HEK293 (cell line): Measurements from ENCODE around the gene AMZ1.

Source experiments
- CTCF ChIA-PET: fragments of 350-600 bp; formaldehyde crosslinking; extraction: SDS; loops from one replicate; lab custom pipeline; 2021; ENCODE audit warnings: antibody characterized with exemption; lab: Yijun Ruan, JAX
- POLR2A ChIA-PET: fragments of 300-600 bp; formaldehyde crosslinking; extraction: SDS; loops from one replicate; lab custom pipeline; 2020; ENCODE audit warnings: antibody characterized with exemption, inconsistent platforms; lab: Yijun Ruan, JAX
- H3K27ac ChIP-seq: fragments of 200-500 bp; sonication (Bioruptor generic); 2 replicates; pipeline ENCODE4 v1.5.1; 2014; ENCODE audit warnings: low read depth, low read length, control low read depth, inconsistent platforms; ENCODE audit errors: extremely low read depth
- H3K36me3 ChIP-seq, 2 experiments: fragments of 200-500 bp in 1 of 2; sonication (Bioruptor generic) in 1 of 2; 1 replicate in 1 of 2; 2 replicates in 1 of 2; pipeline ENCODE4 v1.5.1; 2014 to 2017; ENCODE audit warnings: inconsistent platforms in 2 of 2, low read length in 2 of 2; ENCODE audit not compliant: control insufficient read depth in 2 of 2, insufficient read depth in 1 of 2
- H3K4me1 ChIP-seq: fragments of 200-500 bp; sonication (Bioruptor generic); 2 replicates; pipeline ENCODE4 v1.5.1; 2014; ENCODE audit warnings: mild to moderate bottlenecking, low read length, inconsistent platforms; ENCODE audit not compliant: control insufficient read depth, insufficient read depth
- H3K4me3 ChIP-seq: 2 replicates; pipeline ENCODE4 v1.5.1; 2011; ENCODE audit warnings: low read depth, mild to moderate bottlenecking, control low read depth, low read length, moderate library complexity
- H3K9me3 ChIP-seq: fragments of 200-500 bp; sonication (Bioruptor generic); 2 replicates; pipeline ENCODE4 v1.5.1; 2014; ENCODE audit warnings: low read depth, low read length, inconsistent platforms; ENCODE audit not compliant: control insufficient read depth, insufficient read depth
- EGR2 ChIP-seq: fragments of 450-650 bp; formaldehyde crosslinking; IDR thresholded peaks from 2 replicates; pipeline ENCODE4 v1.5.1; 2016; ENCODE audit warnings: low read depth, missing biosample characterization, missing genetic modification characterization
- KLF8 ChIP-seq: fragments of 450-650 bp; formaldehyde crosslinking; IDR thresholded peaks from 2 replicates; pipeline ENCODE4 v1.5.1; 2016; ENCODE audit warnings: missing biosample characterization, missing genetic modification characterization
- SCRT1 ChIP-seq: fragments of 450-650 bp; formaldehyde crosslinking; IDR thresholded peaks from 2 replicates; pipeline ENCODE4 v1.5.1; 2016; ENCODE audit warnings: missing biosample characterization, missing genetic modification characterization, borderline replicate concordance
- TRIM28 ChIP-seq: IDR thresholded peaks from 2 replicates; pipeline ENCODE4 v1.6.1; 2011; ENCODE audit warnings: low read length, control low read depth, borderline replicate concordance
- ZBTB48 ChIP-seq: fragments of 450-650 bp; formaldehyde crosslinking; IDR thresholded peaks from 2 replicates; pipeline ENCODE4 v1.5.1; 2016; ENCODE audit warnings: missing biosample characterization, missing genetic modification characterization
- ZIC2 ChIP-seq: fragments of 450-650 bp; formaldehyde crosslinking; IDR thresholded peaks from 2 replicates; pipeline ENCODE4 v1.5.1; 2016; ENCODE audit warnings: missing biosample characterization, missing genetic modification characterization
- ZNF184 ChIP-seq: fragments of 450-650 bp; IDR thresholded peaks from 2 replicates; pipeline ENCODE4 v1.5.1; 2018; ENCODE audit warnings: missing biosample characterization, mild to moderate bottlenecking, missing genetic modification characterization
- ZNF24 ChIP-seq: fragments of 450-650 bp; formaldehyde crosslinking; IDR thresholded peaks from 2 replicates; pipeline ENCODE4 v1.5.1; 2016; ENCODE audit warnings: missing biosample characterization, missing genetic modification characterization
- ZNF26 ChIP-seq: fragments of 450-650 bp; formaldehyde crosslinking; IDR thresholded peaks from 2 replicates; pipeline ENCODE4 v1.5.1; 2016; ENCODE audit warnings: missing biosample characterization, missing genetic modification characterization
- ZNF324 ChIP-seq: fragments of 450-650 bp; formaldehyde crosslinking; IDR thresholded peaks from 2 replicates; pipeline ENCODE4 v1.5.1; 2016; ENCODE audit warnings: missing biosample characterization, missing genetic modification characterization
- ZNF394 ChIP-seq: fragments of 450-650 bp; formaldehyde crosslinking; IDR thresholded peaks from 2 replicates; pipeline ENCODE4 v1.5.1; 2016; ENCODE audit warnings: missing biosample characterization, missing genetic modification characterization, mild to moderate bottlenecking, moderate library complexity, borderline replicate concordance
- ZNF629 ChIP-seq: fragments of 450-650 bp; formaldehyde crosslinking; IDR thresholded peaks from 2 replicates; pipeline ENCODE4 v1.5.1; 2017; ENCODE audit warnings: missing biosample characterization, missing genetic modification characterization
- ZNF658 ChIP-seq: fragments of 450-650 bp; formaldehyde crosslinking; IDR thresholded peaks from 2 replicates; pipeline ENCODE4; 2016; ENCODE audit warnings: missing biosample characterization, missing genetic modification characterization
- ZNF664 ChIP-seq: fragments of 450-650 bp; formaldehyde crosslinking; IDR thresholded peaks from 2 replicates; pipeline ENCODE4 v1.5.1; 2016; ENCODE audit warnings: missing biosample characterization, missing genetic modification characterization

The AMZ1 gene

GRCh38 chr7:2686101-2686500 is 1.9 kb upstream of the AMZ1 start (continued):
- no peak for TF ChIP-seq ZNF26 (tag by site-specific recombination)
- TF ChIP-seq ZNF184: no peak
- TF ChIP-seq ZNF629: no peak
- TF ChIP-seq ZNF24 (tag by site-specific recombination): no peak
- TF ChIP-seq KLF8 (tag by site-specific recombination): no peak
- no peak for TF ChIP-seq ZNF394 (tag by site-specific recombination)
- TF ChIP-seq ZNF664 (tag by site-specific recombination): no peak
- TF ChIP-seq, all 188 proteins: peak for 0

GRCh38 chr7:2687338-2687869 is 598 bp upstream of the AMZ1 start:
- Histone ChIP-seq H3K27ac (no peak overlapping the region), H3K36me3 (no peaks in the 10 kb centered on the region), H3K4me1 (no peaks in the 10 kb centered on the region), H3K9me3 (no peaks in the 10 kb centered on the region), H3K4me3 (no peak overlapping the region)
- ChIA-PET POLR2A (no interaction called here), CTCF (interaction anchor here (6.4 kb wide), 1 partner anchor 22 kb away, joined by 39 read pairs; no protein-coding TSS in a partner anchor)
- TF ChIP-seq ZIC2 (no peak), EGR2 (tag by site-specific recombination) (peak; percentile 42; the same call in 1 of the 2 replicates)

- Histone ChIP-seq H3K36me3 (no peaks in the 10 kb centered on the region), H3K9me3 (no peaks in the 10 kb centered on the region), H3K4me3 (no peak overlapping the region), H3K27ac (no peak overlapping the region), H3K4me1 (no peaks in the 10 kb centered on the region)
- POLR2A ChIA-PET: no interaction called here
- CTCF ChIA-PET: interaction anchor here (0.7 to 6.4 kb wide), 2 partner anchors 20 to 1095 kb away, joined by 5 to 39 read pairs; no protein-coding TSS in a partner anchor
- no peak for TF ChIP-seq ZBTB48 (tag by site-specific recombination)
Observed at GRCh38 chr7:2688409-2689342, 674 bp downstream of the AMZ1 start.

- Histone ChIP-seq H3K9me3 (no peaks in the 10 kb centered on the region), H3K27ac (no peak overlapping the region), H3K36me3 (no peaks in the 10 kb centered on the region), H3K4me3 (no peak overlapping the region), H3K4me1 (no peaks in the 10 kb centered on the region)
- ChIA-PET POLR2A (no interaction called here), CTCF (interaction anchor here (6.4 kb wide), 1 partner anchor 20 kb away, joined by 39 read pairs; no protein-coding TSS in a partner anchor)
- no peak for TF ChIP-seq ZNF658
- TF ChIP-seq SCRT1 (tag by site-specific recombination): peak; percentile 65; the same call in 1 of the 2 replicates
- no peak for TF ChIP-seq TRIM28
- TF ChIP-seq ZNF324 (tag by site-specific recombination): no peak
Observed at GRCh38 chr7:2689343-2689847, 1.4 kb downstream of the AMZ1 start.
